ENCODE measurements around the gene PDZD8. TPM values are rescaled to one million over a fixed set of nuclear protein-coding genes. Genes with fewer than 3 reads are reported as not detected.
A peak's percentile ranks its signal among the peaks of the same experiment; 100 is the strongest.
"Not testable (repeated sequence)": the region's sequence is repeated elsewhere in the genome, so short reads cannot be mapped to it uniquely, and the experiment has no call there.

PDZD8 gene
- total and polyA plus RNA-seq, 2 donors, result 14.5 to 28.2 TPM

GRCh38 chr10:117241541-117242462 is 133.4 kb downstream of the PDZD8 start:
- no peaks in the 10 kb centered on the region for H3K36me3 ChIP-seq (ENCODE audit: insufficient read depth)
- no peak overlapping the region for H3K27ac ChIP-seq (ENCODE audit: low read depth)
- no peak overlapping the region for H3K4me3 ChIP-seq (ENCODE audit: low read depth, low read length)
- 6% methylated on average over 56 of the region's 56 CpGs for WGBS
- H3K4me1 ChIP-seq (ENCODE audit: insufficient read depth), result no peaks in the 10 kb centered on the region
- DNase-seq (ENCODE audit: extremely low spot score), result no peak

GRCh38 chr10:117240621-117241529 is 134.4 kb downstream of the PDZD8 start, which contains the start of gene SLC18A2:
Gene SLC18A2 (plus strand): TSS chr10:117241114. CDS start chr10:117241694, 580 bp downstream.
- Histone ChIP-seq H3K4me1 (ENCODE audit: insufficient read depth) (no peaks in the 10 kb centered on the region), H3K27ac (ENCODE audit: low read depth) (no peak within 1 kb of the TSS), H3K4me3 (ENCODE audit: low read depth, low read length) (peak within 1 kb of the TSS; percentile 23), H3K36me3 (ENCODE audit: insufficient read depth) (no peaks in the 10 kb centered on the region)
- no peak for DNase-seq (ENCODE audit: extremely low spot score)
- 3% methylated on average over 93 of the region's 93 CpGs for whole genome bisulfite sequencing

GRCh38 chr10:117239721-117240620 is 135.3 kb downstream of the PDZD8 start:
- no peaks in the 10 kb centered on the region for H3K36me3 ChIP-seq (ENCODE audit: insufficient read depth)
- 46% methylated on average over 15 of the region's 15 CpGs for WGBS
- no peaks in the 10 kb centered on the region for H3K4me1 ChIP-seq (ENCODE audit: insufficient read depth)
- no peak overlapping the region for H3K4me3 ChIP-seq (ENCODE audit: low read depth, low read length)
- no peak for DNase-seq (ENCODE audit: extremely low spot score)
- no peak overlapping the region for H3K27ac ChIP-seq (ENCODE audit: low read depth)

GRCh38 chr10:117239051-117239450 is 136.2 kb downstream of the PDZD8 start:
- no peaks in the 10 kb centered on the region for H3K4me1 ChIP-seq (ENCODE audit: insufficient read depth)
- 55% methylated on average over 8 of the region's 8 CpGs for WGBS
- DNase-seq (ENCODE audit: extremely low spot score), result no peak

GRCh38 chr10:117237401-117237991 is 137.7 kb downstream of the PDZD8 start:
- Histone ChIP-seq H3K27ac (ENCODE audit: low read depth) (no peak overlapping the region), H3K36me3 (ENCODE audit: insufficient read depth) (no peaks in the 10 kb centered on the region), H3K4me1 (ENCODE audit: insufficient read depth) (no peaks in the 10 kb centered on the region), H3K4me3 (ENCODE audit: low read depth, low read length) (no peak overlapping the region)
- WGBS, result 83% methylated on average over 5 of the region's 5 CpGs
- no peak for DNase-seq (ENCODE audit: extremely low spot score)

More at GRCh38 chr10:117239051-117239450, 136.2 kb downstream of the PDZD8 start:
- H3K36me3 ChIP-seq (ENCODE audit: insufficient read depth), result no peaks in the 10 kb centered on the region
- no peak overlapping the region for H3K4me3 ChIP-seq (ENCODE audit: low read depth, low read length)
- no peak overlapping the region for H3K27ac ChIP-seq (ENCODE audit: low read depth)

GRCh38 chr10:117230107-117230506 is 145.1 kb downstream of the PDZD8 start:
- H3K36me3 ChIP-seq (ENCODE audit: insufficient read depth); H3K4me3 ChIP-seq (ENCODE audit: low read depth, low read length); H3K27ac ChIP-seq (ENCODE audit: low read depth); H3K4me1 ChIP-seq (ENCODE audit: insufficient read depth); DNase-seq (ENCODE audit: extremely low spot score): not testable (repeated sequence)
- 90% methylated on average over 4 of the region's 4 CpGs for WGBS

GRCh38 chr10:117228210-117228609 is 147.0 kb downstream of the PDZD8 start:
- H3K36me3 ChIP-seq (ENCODE audit: insufficient read depth), result no peaks in the 10 kb centered on the region
- DNase-seq (ENCODE audit: extremely low spot score), result no peak
- no peak overlapping the region for H3K4me3 ChIP-seq (ENCODE audit: low read depth, low read length)

More at GRCh38 chr10:117228210-117228609, 147.0 kb downstream of the PDZD8 start:
- Histone ChIP-seq H3K4me1 (ENCODE audit: insufficient read depth) (no peaks in the 10 kb centered on the region), H3K27ac (ENCODE audit: low read depth) (no peak overlapping the region)

Other genes with a start within 250 kb of the PDZD8 start
- gene VAX1, start 237.2 kb downstream of the PDZD8 start, total RNA-seq, result not detected
- not detected for gene VAX1, start 237.2 kb downstream of the PDZD8 start, polyA plus RNA-seq
- not detected for gene KCNK18, start 178.0 kb downstream of the PDZD8 start, total RNA-seq
- gene KCNK18, start 178.0 kb downstream of the PDZD8 start, polyA plus RNA-seq, result not detected
- 12.6 TPM for gene SLC18A2, start 134.3 kb downstream of the PDZD8 start, total RNA-seq
- gene SLC18A2, start 134.3 kb downstream of the PDZD8 start, polyA plus RNA-seq, result 2.5 TPM
- gene EMX2, start 167.3 kb upstream of the PDZD8 start, total RNA-seq, result 0.95 TPM
- 5.0 TPM for gene EMX2, start 167.3 kb upstream of the PDZD8 start, polyA plus RNA-seq